HEK293T (cell line): Measurements from ENCODE around the gene TCF25.

Source experiments
- ARNT ChIP-seq: fragments of 450-650 bp; IDR thresholded peaks from 2 replicates; pipeline ENCODE4 v1.6.1; 2017; ENCODE audit warnings: mild to moderate bottlenecking
- BHLHE40 ChIP-seq: fragments of 450-650 bp; IDR thresholded peaks from 2 replicates; pipeline ENCODE4 v1.6.1; 2016; ENCODE audit warnings: mild to moderate bottlenecking, moderate library complexity, borderline replicate concordance
- CTBP1 ChIP-seq: fragments of 450-650 bp; IDR thresholded peaks from 2 replicates; pipeline ENCODE4 v1.6.1; 2016; ENCODE audit warnings: borderline replicate concordance
- ELF4 ChIP-seq: fragments of 450-650 bp; IDR thresholded peaks from 2 replicates; pipeline ENCODE4 v1.6.1; 2017; ENCODE audit warnings: antibody characterized with exemption
- FOXA1 ChIP-seq: fragments of 450-650 bp; IDR thresholded peaks from 2 replicates; pipeline ENCODE4 v1.6.1; 2016; ENCODE audit warnings: mild to moderate bottlenecking
- FOXK2 ChIP-seq: fragments of 450-650 bp; IDR thresholded peaks from 2 replicates; pipeline ENCODE4 v1.6.1; 2016; ENCODE audit warnings: mild to moderate bottlenecking
- HDGF ChIP-seq: fragments of 450-650 bp; IDR thresholded peaks from 2 replicates; pipeline ENCODE4 v1.6.1; 2017; ENCODE audit warnings: antibody characterized with exemption, borderline replicate concordance
- L3MBTL2 ChIP-seq: fragments of 450-650 bp; conservative IDR thresholded peaks from 2 replicates; pipeline ENCODE4 v1.6.1; 2016; ENCODE audit warnings: mild to moderate bottlenecking
- LEF1 ChIP-seq: fragments of 450-650 bp; IDR thresholded peaks from 2 replicates; pipeline ENCODE4 v1.6.1; 2017; ENCODE audit warnings: mild to moderate bottlenecking, borderline replicate concordance
- NFRKB ChIP-seq: fragments of 450-650 bp; IDR thresholded peaks from 2 replicates; pipeline ENCODE4 v1.6.1; 2016; ENCODE audit warnings: mild to moderate bottlenecking, moderate library complexity
- SP1 ChIP-seq: fragments of 450-650 bp; IDR thresholded peaks from 2 replicates; pipeline ENCODE4 v1.6.1; 2017
- SUZ12 ChIP-seq: fragments of 450-650 bp; IDR thresholded peaks from 2 replicates; pipeline ENCODE4 v1.6.1; 2016; ENCODE audit warnings: mild to moderate bottlenecking
- TARDBP ChIP-seq: fragments of 450-650 bp; IDR thresholded peaks from 2 replicates; pipeline ENCODE4 v1.6.1; 2016

DNA sequence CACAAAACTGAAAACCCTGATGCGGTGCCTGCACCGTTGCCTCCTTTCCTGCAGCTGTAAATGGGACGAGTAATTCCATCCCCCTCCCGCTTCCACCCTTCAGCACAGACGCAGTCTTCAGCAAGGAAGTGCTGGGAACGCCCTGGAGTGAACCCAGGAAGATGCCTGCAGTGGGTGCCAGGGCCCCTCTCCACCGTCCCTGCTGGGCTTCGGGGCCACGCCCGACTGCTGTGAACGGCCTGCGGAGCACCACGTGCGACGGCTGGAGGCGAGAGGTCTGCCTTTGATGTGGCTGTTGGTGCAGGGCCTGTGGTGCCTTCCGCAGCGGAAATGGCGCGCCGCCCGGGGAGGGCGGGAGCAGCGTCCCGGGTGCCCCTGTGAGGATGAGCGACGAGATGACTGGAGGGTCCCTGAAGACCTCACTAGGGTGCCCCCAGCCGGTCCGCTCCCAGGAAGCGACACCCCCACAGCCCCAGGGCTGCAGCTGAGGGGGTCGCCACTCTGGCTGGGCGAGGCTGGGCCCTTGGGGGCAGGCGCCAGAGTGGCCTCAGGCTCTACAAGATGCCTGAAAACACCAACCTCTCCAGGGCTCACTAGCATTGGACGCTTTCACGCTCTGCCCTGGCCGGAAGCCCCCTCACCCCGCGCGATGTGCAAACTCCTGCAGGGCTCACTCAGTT is 44.5 kb downstream of the TCF25 start:
- TF ChIP-seq BHLHE40 (no peak), SP1 (no peak), CTBP1 (no peak), ARNT (no peak), ELF4 (no peak), L3MBTL2 (peak; percentile 90), SUZ12 (no peak), TARDBP (no peak), FOXK2 (no peak), LEF1 (no peak; the same call in 1 of the 2 replicates), FOXA1 (no peak), HDGF (no peak), NFRKB (no peak)
